Measurements from ENCODE around the gene CCDC73.
"Not testable (repeated sequence)": the region's sequence is repeated elsewhere in the genome, so short reads cannot be mapped to it uniquely, and the experiment has no call there.

The CCDC73 gene

DNA sequence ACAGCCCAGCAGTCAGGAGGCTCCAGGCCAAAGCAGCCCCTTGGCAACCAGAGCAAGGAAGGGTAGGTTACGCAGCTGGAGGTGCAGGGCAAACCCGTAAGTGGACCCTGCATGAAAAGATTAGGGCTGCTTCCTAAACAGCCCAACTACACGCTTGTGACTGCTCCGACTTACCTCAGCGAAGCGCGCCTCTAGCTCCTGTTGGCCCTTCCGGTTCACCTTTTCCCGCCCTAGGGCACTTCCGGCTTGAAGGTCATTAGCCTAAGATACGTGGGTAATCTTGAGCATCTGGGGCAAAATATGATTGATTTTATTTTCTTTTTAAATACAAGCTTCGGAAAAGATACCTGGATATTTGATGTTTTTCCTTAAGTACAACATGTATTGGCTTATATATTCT is at the start of gene CCDC73:
Gene CCDC73 (minus strand): TSS at position 224 of the 400 bp plus-strand sequence. CDS start 34,419 bp downstream, outside the sequence.
- H3K27me3 Mint-ChIP-seq: peaks cover 12% of the 10 kb centered on the region
- peaks cover 11% of the 10 kb centered on the region for H3K4me1 Mint-ChIP-seq (ENCODE audit: low read depth)
- H3K36me3 Mint-ChIP-seq (ENCODE audit: low read depth): no peaks in the 10 kb centered on the region
- H3K9me3 Mint-ChIP-seq: no peaks in the 10 kb centered on the region
- no peak within 1 kb of the TSS for H3K27ac Mint-ChIP-seq
- H3K4me3 Mint-ChIP-seq: no peak within 1 kb of the TSS

DNA sequence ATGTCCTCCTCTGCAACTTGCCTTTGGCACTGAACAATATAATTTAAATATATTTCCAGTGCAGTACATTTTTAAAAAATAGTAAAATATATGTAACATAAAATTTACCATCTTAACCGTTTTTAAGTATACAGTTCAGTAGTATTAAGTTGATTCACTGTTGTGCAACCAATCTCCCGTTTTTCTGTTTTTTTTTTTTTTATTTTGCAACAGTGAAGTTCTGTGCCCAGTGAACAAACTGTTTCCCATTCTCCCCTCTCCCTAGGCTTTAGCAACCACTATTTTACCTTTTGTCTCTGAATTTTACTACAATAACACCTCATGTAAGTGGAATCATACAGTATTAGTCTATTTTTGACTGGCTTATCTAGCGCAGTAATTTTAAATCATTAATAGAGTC is 49.1 kb upstream of the CCDC73 start:
- Mint-ChIP-seq H3K4me3 (no peak overlapping the region), H3K36me3 (ENCODE audit: low read depth) (no peaks in the 10 kb centered on the region), H3K4me1 (ENCODE audit: low read depth) (no peaks in the 10 kb centered on the region), H3K9me3 (no peaks in the 10 kb centered on the region), H3K27me3 (no peaks in the 10 kb centered on the region), H3K27ac (no peak overlapping the region)

DNA sequence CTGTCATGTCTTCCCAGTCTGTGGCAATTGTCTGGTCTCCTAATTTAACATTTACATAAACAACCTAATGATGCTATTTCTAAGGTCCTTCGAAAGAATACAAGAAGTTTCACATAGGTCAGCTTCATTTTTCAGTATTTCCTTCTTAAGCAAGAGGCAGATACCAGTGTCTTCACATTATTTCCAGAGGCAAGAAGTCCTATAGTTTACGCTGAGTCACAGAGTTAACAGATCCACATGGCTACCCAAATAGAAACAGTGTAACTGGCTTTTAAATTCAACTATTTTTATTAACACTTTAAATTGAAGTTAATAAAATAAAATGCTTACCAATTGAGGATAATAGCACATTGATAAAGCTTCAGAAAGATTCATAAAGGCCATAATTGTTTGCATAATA is 46.1 kb upstream of the CCDC73 start:
- Mint-ChIP-seq H3K4me3 (no peak overlapping the region), H3K4me1 (ENCODE audit: low read depth) (no peaks in the 10 kb centered on the region), H3K36me3 (ENCODE audit: low read depth) (no peaks in the 10 kb centered on the region), H3K9me3 (no peaks in the 10 kb centered on the region), H3K27me3 (peaks cover 4% of the 10 kb centered on the region), H3K27ac (no peak overlapping the region)

- Mint-ChIP-seq H3K36me3 (ENCODE audit: low read depth) (no peaks in the 10 kb centered on the region), H3K4me1 (ENCODE audit: low read depth) (no peaks in the 10 kb centered on the region), H3K27ac (no peak overlapping the region), H3K4me3 (no peak overlapping the region), H3K27me3 (peaks cover 4% of the 10 kb centered on the region), H3K9me3 (no peaks in the 10 kb centered on the region)
These were observed 44.8 kb upstream of the CCDC73 start for GRCh38 chr11:32839308-32839707.

- Mint-ChIP-seq H3K9me3 (no peaks in the 10 kb centered on the region), H3K27ac (no peak overlapping the region), H3K4me1 (ENCODE audit: low read depth) (no peaks in the 10 kb centered on the region), H3K4me3 (no peak overlapping the region), H3K36me3 (ENCODE audit: low read depth) (no peaks in the 10 kb centered on the region), H3K27me3 (peaks cover 7% of the 10 kb centered on the region)
These were observed 44.2 kb upstream of the CCDC73 start for GRCh38 chr11:32838505-32839274.

DNA sequence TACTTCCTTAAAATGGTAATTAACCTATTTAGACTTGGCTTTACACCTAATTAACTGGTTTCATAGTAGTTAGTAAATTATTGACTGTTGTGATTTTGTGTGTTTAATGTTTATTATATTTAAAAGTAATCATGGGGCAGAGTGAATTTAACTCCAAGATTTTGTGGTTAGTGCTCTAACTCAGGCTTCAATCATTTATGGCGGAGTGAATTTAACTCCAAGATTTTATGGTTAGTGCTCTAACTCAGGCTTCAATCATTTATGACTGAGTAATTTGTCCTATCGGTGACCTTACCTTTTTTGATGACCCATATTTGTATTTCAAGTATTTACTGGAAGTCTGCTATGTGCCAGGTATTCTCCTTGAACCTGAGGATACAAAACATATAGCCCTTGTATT is 42.5 kb upstream of the CCDC73 start:
- Mint-ChIP-seq H3K4me3 (no peak overlapping the region), H3K36me3 (ENCODE audit: low read depth) (no peaks in the 10 kb centered on the region), H3K27me3 (peaks cover 21% of the 10 kb centered on the region), H3K4me1 (ENCODE audit: low read depth) (no peaks in the 10 kb centered on the region), H3K27ac (no peak overlapping the region), H3K9me3 (no peaks in the 10 kb centered on the region)

DNA sequence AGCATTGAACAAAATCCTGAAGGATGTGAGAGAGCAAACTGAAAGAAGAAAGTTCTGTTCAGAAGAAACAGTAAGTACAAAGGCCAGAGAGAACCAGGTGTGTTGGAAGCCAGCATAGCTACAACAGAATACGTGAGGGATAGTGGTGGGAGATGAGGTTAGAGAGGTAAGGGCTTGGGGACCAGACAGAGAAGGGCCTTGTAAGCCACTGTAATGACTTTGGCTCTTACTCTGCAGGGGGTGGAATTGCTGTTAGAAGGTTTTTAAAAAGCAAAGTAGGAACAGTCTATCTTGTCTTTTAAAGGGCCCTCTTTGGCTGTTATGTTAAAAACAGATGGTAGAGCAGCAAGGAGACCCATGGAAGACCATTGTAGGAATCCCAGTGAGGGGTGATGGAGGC is 39.5 kb upstream of the CCDC73 start:
- Mint-ChIP-seq H3K36me3 (ENCODE audit: low read depth) (no peaks in the 10 kb centered on the region), H3K4me3 (no peak overlapping the region), H3K27me3 (peaks cover 41% of the 10 kb centered on the region), H3K4me1 (ENCODE audit: low read depth) (peaks cover 15% of the 10 kb centered on the region), H3K27ac (no peak overlapping the region), H3K9me3 (no peaks in the 10 kb centered on the region)

DNA sequence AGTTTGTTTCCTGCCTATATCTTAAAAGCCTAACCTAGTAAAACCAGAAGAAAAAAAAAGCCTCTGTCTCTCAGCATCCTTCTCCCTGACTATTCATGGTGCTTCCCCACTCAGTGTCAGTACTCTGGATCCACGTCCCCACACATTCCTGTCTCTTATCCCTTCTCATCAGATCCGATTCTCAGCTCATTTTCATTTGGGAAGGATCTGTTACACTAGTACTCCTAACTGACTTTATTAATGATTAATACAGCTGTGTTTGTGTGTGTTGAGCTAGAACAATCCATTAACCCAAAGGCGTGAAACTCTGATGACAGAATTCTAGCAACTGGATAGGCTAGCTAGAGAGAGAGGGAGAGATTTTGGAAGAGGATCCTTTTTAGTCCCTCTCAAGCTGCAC is 36.8 kb upstream of the CCDC73 start:
- H3K4me3 Mint-ChIP-seq: peak overlapping the region; percentile 66

DNA sequence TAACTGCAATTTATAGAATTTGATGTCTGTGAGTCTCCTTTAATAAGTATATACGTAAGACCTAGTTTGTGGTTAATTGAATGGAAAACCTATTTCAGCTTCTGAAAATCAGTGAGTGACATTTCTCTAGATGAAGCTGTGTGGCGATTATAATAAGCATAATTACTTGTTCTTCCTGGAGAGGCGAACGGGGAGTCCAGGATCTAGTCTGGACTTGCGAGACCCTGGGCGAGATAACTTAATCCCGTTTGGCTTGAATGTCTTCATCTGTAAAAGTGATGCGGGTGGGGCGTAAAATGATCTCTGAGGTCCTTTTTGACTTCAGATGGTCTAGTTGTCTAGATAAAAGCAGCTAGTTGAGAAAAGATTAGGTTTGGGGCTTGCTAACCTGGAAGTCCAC is 36.3 kb upstream of the CCDC73 start:
- Mint-ChIP-seq H3K27me3 (peaks cover 46% of the 10 kb centered on the region), H3K9me3 (no peaks in the 10 kb centered on the region), H3K27ac (no peak overlapping the region), H3K4me3 (peak overlapping the region; percentile 66), H3K36me3 (ENCODE audit: low read depth) (no peaks in the 10 kb centered on the region), H3K4me1 (ENCODE audit: low read depth) (peaks cover 20% of the 10 kb centered on the region)

More for the DNA sequence above, 36.8 kb upstream of the CCDC73 start:
- Mint-ChIP-seq H3K36me3 (ENCODE audit: low read depth) (no peaks in the 10 kb centered on the region), H3K4me1 (ENCODE audit: low read depth) (peaks cover 20% of the 10 kb centered on the region), H3K27me3 (peaks cover 46% of the 10 kb centered on the region), H3K9me3 (no peaks in the 10 kb centered on the region), H3K27ac (no peak overlapping the region)

- H3K4me1 Mint-ChIP-seq (ENCODE audit: low read depth): peaks cover 20% of the 10 kb centered on the region
- peaks cover 46% of the 10 kb centered on the region for H3K27me3 Mint-ChIP-seq
- no peaks in the 10 kb centered on the region for H3K9me3 Mint-ChIP-seq
- H3K36me3 Mint-ChIP-seq (ENCODE audit: low read depth): no peaks in the 10 kb centered on the region
- H3K27ac Mint-ChIP-seq: no peak overlapping the region
- peak overlapping the region; percentile 66 for H3K4me3 Mint-ChIP-seq
These were observed 35.9 kb upstream of the CCDC73 start for GRCh38 chr11:32830413-32830738.

DNA sequence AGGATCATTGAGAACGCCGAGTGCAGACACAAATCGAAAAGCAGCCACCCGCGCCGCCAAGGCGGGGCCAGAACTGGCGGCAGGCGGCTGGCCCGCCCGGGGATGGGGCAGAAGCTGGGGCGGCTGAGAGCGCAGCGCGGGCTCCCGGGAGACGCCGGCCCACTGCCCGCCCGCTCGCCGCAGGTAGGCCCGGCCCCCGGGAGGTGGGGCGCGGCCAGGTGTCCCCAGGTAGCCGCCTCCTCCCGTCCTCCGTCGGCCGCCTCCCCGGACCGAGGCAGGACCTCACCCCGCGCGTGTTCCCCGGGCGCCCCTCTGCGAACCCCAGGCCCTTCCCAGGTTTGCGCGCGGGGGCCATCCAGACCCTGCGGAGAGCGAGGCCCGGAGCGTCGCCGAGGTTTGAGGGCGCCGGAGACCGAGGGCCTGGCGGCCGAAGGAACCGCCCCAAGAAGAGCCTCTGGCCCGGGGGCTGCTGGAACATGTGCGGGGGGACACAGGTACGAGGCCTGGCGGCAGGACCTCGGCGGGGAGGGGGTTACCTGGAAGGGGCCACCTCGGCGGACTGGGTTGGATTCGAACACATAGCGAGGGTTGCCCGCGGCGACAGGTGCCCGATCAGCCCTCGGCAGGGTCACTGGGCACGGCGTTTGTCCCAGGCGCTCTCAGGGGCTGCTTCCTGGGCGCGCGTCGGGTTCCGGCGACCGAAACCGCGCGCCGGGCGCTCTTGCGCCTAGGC is 35.4 kb upstream of the CCDC73 start, which contains the start of gene PRRG4:
Gene PRRG4 (plus strand): TSS at position 248 of the 733 bp plus-strand sequence. CDS start 603 bp downstream, outside the sequence.
- H3K36me3 Mint-ChIP-seq (ENCODE audit: low read depth): no peaks in the 10 kb centered on the region
- peak within 1 kb of the TSS; percentile 90 for H3K4me3 Mint-ChIP-seq
- H3K27me3 Mint-ChIP-seq: peaks cover 46% of the 10 kb centered on the region
- H3K9me3 Mint-ChIP-seq: no peaks in the 10 kb centered on the region
- peaks cover 20% of the 10 kb centered on the region for H3K4me1 Mint-ChIP-seq (ENCODE audit: low read depth)
- peak within 1 kb of the TSS; percentile 88 for H3K27ac Mint-ChIP-seq

GRCh38 chr11:32829157-32829679 is 34.8 kb upstream of the CCDC73 start:
- peak overlapping the region; percentile 88 for H3K27ac Mint-ChIP-seq
- H3K9me3 Mint-ChIP-seq: no peaks in the 10 kb centered on the region
- H3K36me3 Mint-ChIP-seq (ENCODE audit: low read depth): no peaks in the 10 kb centered on the region
- peak overlapping the region; percentile 90 for H3K4me3 Mint-ChIP-seq
- H3K27me3 Mint-ChIP-seq: peaks cover 46% of the 10 kb centered on the region
- H3K4me1 Mint-ChIP-seq (ENCODE audit: low read depth): peaks cover 20% of the 10 kb centered on the region

DNA sequence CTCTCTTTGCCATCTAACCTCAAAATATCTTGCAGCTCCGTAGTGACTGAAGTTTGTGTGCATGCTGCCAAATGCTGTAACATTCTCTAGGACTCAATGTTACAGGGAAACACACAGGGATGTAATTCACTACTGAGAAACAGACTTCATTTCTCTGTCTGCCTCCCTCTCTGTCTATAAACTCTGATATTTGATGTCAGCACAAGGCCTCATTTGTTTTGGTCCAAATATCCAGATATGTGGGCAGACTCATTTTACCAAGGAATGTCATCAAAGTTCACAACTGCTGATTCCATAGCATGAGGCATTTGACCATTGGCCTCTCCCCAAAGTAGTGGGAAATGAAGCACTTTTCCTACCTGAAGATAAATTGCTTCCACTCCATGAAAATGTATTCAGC is 32.8 kb upstream of the CCDC73 start:
- no peak overlapping the region for H3K4me3 Mint-ChIP-seq
- H3K27me3 Mint-ChIP-seq: peaks cover 32% of the 10 kb centered on the region
- no peak overlapping the region for H3K27ac Mint-ChIP-seq
- no peaks in the 10 kb centered on the region for H3K36me3 Mint-ChIP-seq (ENCODE audit: low read depth)
- H3K4me1 Mint-ChIP-seq (ENCODE audit: low read depth): peaks cover 23% of the 10 kb centered on the region
- H3K9me3 Mint-ChIP-seq: no peaks in the 10 kb centered on the region

- no peak overlapping the region for H3K4me3 Mint-ChIP-seq
- H3K27ac Mint-ChIP-seq: no peak overlapping the region
These were observed 31.7 kb upstream of the CCDC73 start for GRCh38 chr11:32826113-32826512.

GRCh38 chr11:32823617-32824016 is 29.2 kb upstream of the CCDC73 start:
- H3K4me3 Mint-ChIP-seq, H3K9me3 Mint-ChIP-seq: not testable (repeated sequence)

More at GRCh38 chr11:32826113-32826512, 31.7 kb upstream of the CCDC73 start:
- Mint-ChIP-seq H3K4me1 (ENCODE audit: low read depth) (peaks cover 32% of the 10 kb centered on the region), H3K27me3 (peaks cover 25% of the 10 kb centered on the region), H3K36me3 (ENCODE audit: low read depth) (no peaks in the 10 kb centered on the region), H3K9me3 (no peaks in the 10 kb centered on the region)

More at GRCh38 chr11:32823617-32824016, 29.2 kb upstream of the CCDC73 start:
- not testable (repeated sequence) for H3K36me3 Mint-ChIP-seq (ENCODE audit: low read depth); H3K27ac Mint-ChIP-seq; H3K27me3 Mint-ChIP-seq
- peaks cover 20% of the 10 kb centered on the region for H3K4me1 Mint-ChIP-seq (ENCODE audit: low read depth)
